Measurements from ENCODE around the gene NR3C2.
"Not testable (repeated sequence)": the region's sequence is repeated elsewhere in the genome, so short reads cannot be mapped to it uniquely, and the experiment has no call there.

NR3C2 gene

DNA sequence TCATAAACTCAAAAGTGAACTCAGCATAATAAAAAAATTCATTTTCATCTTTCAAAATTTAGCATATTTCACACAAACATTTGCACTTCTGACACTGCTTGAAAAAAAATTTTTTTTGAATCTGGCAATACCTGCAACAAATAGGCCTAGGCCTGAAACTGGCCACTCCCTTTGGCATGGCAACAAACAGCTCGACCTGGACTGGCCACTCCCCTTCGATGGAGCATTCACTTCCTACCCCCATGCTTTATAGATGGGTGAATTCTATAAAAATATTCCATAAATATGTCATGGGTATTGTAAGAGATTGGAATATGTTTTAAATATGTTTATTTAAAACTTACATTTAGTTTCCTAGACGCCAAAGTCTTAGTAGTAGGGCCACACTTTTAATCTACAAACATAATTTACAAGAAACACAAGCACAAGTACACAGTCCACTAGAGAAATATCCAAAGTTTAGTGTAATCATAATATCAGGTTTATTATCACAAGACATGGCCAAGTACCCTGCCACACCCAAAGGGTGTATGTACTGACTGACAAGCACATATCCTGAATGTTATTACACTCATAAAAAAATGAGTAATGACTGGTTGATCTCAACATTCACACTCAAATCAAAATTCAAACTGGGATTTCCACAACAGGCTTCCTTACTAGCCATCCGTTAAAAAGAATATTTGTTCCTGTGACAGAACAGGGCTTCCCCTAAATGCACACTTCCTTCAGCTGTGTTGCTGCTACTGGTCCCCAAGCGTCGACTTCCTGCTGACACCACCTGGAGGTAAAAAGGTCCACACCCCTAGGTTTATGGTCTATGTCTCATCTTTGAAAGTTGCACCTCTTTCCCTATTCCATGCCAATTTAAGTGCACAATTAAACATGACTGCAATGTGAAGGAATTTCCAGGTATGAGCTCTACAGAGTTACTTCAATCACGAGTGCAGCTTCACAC is 271.5 kb downstream of the NR3C2 start:
- peak; percentile 7 for DNase-seq (ENCODE audit: low spot score)

- no peak for DNase-seq (ENCODE audit: low spot score)
Observed at GRCh38 chr4:148166132-148166591, 276.1 kb downstream of the NR3C2 start.

DNA sequence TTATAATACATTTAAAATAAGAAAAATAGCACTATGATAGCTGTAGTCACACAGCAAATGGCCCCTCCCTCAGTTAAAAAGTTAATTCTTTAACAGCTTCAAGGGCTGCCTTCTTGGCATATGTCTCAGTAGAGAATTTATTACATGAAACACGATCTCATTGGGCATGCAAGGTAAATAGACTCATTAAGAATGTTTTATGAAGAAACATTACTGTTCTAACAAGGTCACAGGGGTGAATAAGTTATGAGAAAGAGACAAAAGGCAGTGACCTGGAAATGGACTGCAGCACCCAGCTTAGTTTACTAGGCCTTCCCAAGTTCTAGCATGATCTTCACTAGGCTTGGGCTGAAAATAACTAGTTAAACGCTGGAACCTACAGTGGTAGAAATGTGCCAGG is 277.7 kb downstream of the NR3C2 start:
- DNase-seq (ENCODE audit: low spot score), result no peak

GRCh38 chr4:148162991-148163390 is 279.2 kb downstream of the NR3C2 start:
- DNase-seq (ENCODE audit: low spot score), result no peak

GRCh38 chr4:148162519-148162918 is 279.7 kb downstream of the NR3C2 start:
- DNase-seq (ENCODE audit: low spot score), result no peak

DNA sequence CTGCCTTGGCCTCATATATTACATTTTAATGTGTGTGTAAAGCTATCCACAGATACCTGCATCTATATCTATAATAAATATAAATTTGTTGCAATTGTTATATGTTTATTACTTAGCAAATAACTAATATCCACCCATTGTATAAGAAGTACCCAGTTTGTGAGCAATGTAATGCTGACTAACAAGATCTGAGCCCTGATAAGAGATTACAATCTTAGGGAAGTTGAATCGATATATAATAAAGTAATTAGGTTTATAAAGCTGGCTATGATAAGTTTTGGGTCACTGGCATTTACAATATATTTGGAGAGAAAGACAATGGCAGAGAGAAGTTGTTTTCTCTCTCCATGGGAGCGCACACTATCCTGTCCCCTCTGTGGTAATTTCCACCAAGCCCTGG is 280.6 kb downstream of the NR3C2 start:
- DNase-seq (ENCODE audit: low spot score), result no peak

- DNase-seq (ENCODE audit: low spot score), result no peak
Observed at GRCh38 chr4:148159793-148160192, 282.4 kb downstream of the NR3C2 start.

- no peak for DNase-seq (ENCODE audit: low spot score)
Observed at GRCh38 chr4:148154769-148155168, 287.4 kb downstream of the NR3C2 start.

- DNase-seq (ENCODE audit: low spot score), result no peak
Observed at GRCh38 chr4:148152868-148153625, 289.2 kb downstream of the NR3C2 start.

DNA sequence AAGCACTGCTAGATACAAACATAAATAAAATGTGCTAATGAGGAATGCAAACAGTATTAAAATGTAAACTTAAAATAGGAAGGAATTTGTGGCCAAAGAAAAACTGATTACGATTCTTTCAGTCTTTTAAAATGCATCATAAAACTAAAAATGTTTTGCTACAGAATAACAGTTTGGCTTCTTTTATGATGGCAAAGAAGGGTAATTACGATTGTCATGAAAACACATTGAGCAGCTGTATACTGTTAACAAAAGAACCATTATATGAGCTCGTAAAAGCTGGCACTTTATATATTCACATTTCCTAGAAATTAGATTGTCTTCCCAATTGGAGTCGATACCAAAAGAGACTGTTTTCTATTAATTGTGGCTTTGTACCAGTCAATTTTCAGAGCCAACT is 290.4 kb downstream of the NR3C2 start:
- DNase-seq (ENCODE audit: low spot score), result no peak

GRCh38 chr4:148145475-148145874 is 296.7 kb downstream of the NR3C2 start:
- no peak for DNase-seq (ENCODE audit: low spot score)

DNA sequence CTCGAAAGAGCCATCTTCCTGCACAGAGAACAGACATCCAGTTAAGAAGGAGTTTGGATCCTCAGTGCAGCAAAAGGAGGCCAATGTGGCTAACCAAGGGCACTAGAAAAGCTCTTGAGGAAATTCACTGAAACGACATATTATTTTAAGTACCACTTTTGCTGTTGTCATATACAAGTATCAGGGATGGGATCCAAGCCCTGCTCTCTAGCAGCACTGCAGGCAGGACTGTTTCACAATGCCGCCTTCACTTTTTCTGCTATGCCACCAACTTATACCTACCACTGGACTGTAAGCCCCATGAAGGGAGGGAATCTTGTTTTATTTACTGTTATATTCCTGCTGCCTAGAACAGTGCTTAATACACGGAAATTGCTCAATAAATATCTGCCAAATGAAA is 299.0 kb downstream of the NR3C2 start:
- DNase-seq (ENCODE audit: low spot score), result no peak

- DNase-seq (ENCODE audit: low spot score), result no peak
Observed at GRCh38 chr4:148141501-148141900, 300.7 kb downstream of the NR3C2 start.

DNA sequence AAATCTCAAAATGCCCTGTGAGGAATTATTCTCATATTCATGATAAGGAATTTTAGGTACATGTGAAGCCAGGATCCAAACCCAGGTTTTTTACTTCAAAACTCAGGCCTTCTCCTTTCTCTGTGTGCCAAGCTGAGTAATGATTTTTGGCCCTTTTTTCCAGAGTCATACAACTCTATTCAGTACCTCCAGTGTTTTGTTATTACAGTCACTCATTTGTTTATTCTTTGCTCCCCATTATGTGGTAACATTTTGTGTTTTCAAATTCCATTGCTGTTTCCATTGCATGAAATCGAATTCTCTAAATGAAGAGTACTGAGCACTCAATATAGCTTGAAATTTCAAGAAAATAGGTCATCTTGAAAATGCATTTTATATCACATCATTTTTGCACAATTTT is 315.4 kb downstream of the NR3C2 start:
- DNase-seq (ENCODE audit: low spot score), result no peak

DNA sequence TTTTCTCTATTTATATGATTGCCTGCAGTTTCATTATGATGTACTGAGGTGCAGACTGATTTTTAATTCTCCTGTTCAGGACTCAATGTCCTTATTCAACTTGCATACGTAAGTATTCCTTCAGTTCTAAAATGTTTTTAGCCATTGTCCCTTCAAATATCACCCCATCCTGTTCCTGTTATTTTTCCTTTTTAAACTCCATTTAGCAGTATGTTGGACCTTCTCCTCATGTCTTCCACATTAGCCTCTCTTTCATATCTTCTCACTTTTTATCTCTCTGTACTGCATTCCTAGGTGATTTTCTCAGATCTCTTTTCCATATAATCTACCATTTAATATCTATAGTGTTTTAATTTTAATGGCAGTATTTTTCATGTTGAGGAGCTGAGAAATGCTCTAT is 317.7 kb downstream of the NR3C2 start:
- no peak for DNase-seq (ENCODE audit: low spot score)

GRCh38 chr4:148123161-148123560 is 319.1 kb downstream of the NR3C2 start:
- not testable (repeated sequence) for DNase-seq (ENCODE audit: low spot score)

- DNase-seq (ENCODE audit: low spot score), result no peak
Observed at GRCh38 chr4:148120216-148120615, 322.0 kb downstream of the NR3C2 start.

DNA sequence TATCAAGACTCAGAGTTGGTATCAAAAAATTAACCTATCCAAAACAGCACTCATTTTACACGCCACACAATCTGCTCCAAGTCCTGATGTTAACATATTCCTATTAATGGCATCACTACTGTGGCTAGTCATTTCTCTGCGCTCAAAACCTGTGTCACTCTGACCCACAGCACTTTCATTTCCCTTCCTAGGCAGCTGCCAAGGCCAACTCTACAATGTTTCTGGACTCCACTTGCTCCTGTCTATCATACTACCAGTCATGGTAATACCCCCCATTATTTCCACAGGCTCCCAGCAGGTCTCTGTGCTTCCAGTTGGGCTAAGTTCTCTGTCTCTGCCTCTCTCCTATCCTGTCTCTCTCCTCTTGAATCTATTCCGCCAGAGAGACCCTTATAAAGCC is 323.6 kb downstream of the NR3C2 start:
- DNase-seq (ENCODE audit: low spot score), result no peak

- no peak for DNase-seq (ENCODE audit: low spot score)
Observed at GRCh38 chr4:148118179-148118578, 324.0 kb downstream of the NR3C2 start.

- no peak for DNase-seq (ENCODE audit: low spot score)
Observed at GRCh38 chr4:148116969-148117368, 325.2 kb downstream of the NR3C2 start.

DNA sequence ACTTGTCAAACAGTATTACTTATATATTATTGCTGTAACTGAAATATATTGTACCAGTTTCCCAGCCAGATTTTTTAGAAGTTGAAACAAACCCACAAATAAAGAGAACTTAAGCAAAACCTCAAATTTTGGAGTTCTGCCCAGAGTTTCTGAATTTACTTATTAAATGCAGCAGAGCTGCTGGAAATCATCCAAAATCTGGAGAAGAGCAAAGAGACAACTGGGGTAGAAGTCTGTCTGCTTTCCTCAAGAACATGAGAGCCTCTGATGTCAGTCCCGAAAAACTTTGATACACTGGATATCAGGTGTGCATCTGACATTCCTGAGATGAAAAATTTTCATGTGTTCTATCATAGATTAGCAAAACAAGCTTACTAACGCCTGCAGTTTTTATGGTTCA is 325.9 kb downstream of the NR3C2 start:
- DNase-seq (ENCODE audit: low spot score), result no peak

- no peak for DNase-seq (ENCODE audit: low spot score)
Observed at GRCh38 chr4:148114436-148114835, 327.8 kb downstream of the NR3C2 start.
